HCT116 (cell line): ENCODE data around the gene TULP4. TPM values are rescaled to one million over a fixed set of nuclear protein-coding genes. Genes with fewer than 3 reads are reported as not detected.

Experiments used
- ATAC-seq: fragments of 200-7000 bp; cut with Tn5 transposase; 2 replicates; pipeline ENCODE4 v1.9.1; 2020; ENCODE audit warnings: mild to moderate bottlenecking, moderate library complexity
- BruUV-seq: library from RNA; stranded (reverse); fragments of 400-500 nt; replicated peaks from 2 replicates; lab custom pipeline; 2021; lab: Mats Ljungman, UMichigan
- CTCF ChIA-PET: fragments of 300-600 bp; sonication (Branson Sonifier 250); formaldehyde crosslinking; loops from one replicate; lab custom pipeline; 2021; ENCODE audit warnings: antibody characterized with exemption; lab: Charles Lee
- POLR2A ChIA-PET: fragments of 300-600, 350-600 bp; sonication (Branson Sonifier 250); formaldehyde crosslinking; loops from one replicate; lab custom pipeline; 2021; ENCODE audit warnings: antibody characterized with exemption; lab: Charles Lee
- RAD21 ChIA-PET, 2 experiments: fragments of 300-600 bp; sonication (Branson Sonifier 250); formaldehyde crosslinking; loops; one replicate each; lab custom pipeline; 2023; ENCODE audit warnings: low total read pairs in 2 of 2; ENCODE audit not compliant: uncharacterized antibody in 2 of 2, unreplicated experiment in 2 of 2, low non-redundant PET in 1 of 2; lab: Charles Lee
- DNase-seq: peaks from one replicate; pipeline ENCODE4 v3.0.0-alpha.2; 2010; ENCODE audit warnings: low read depth, low spot score
- H2AFZ ChIP-seq: fragments of 200-600 bp; shearing (Covaris generic), sonication (generic); 2 replicates; pipeline ENCODE4 v1.6.1; 2017; ENCODE audit warnings: low read depth, mixed run types, mixed read lengths, antibody characterized with exemption, low read length; ENCODE audit not compliant: poor library complexity, severe bottlenecking
- H3K27ac ChIP-seq: 2 replicates; pipeline ENCODE4 v1.5.1; 2012; ENCODE audit warnings: low read depth, low read length
- H3K27me3 ChIP-seq: fragments of 200-600 bp; sonication (generic); 2 replicates; pipeline ENCODE4 v1.6.1; 2016; ENCODE audit warnings: mixed run types, low read length, mixed read lengths; ENCODE audit not compliant: insufficient read depth
- H3K36me3 ChIP-seq, 2 experiments: fragments of 200-500 bp in 1 of 2; fragments of 200-600 bp in 1 of 2; sonication (Bioruptor generic) in 1 of 2; sonication (generic) in 1 of 2; 2 replicates each; pipeline versions ENCODE4 v1.5.1 to v1.6.1; 2014 to 2016; ENCODE audit warnings: low read length in 2 of 2, inconsistent platforms in 1 of 2, mixed read lengths in 1 of 2, mixed run types in 1 of 2; ENCODE audit not compliant: insufficient read depth in 2 of 2, control insufficient read depth in 1 of 2
- H3K4me1 ChIP-seq, 2 experiments: fragments of 200-600 bp in 1 of 2; sonication (generic) in 1 of 2; 2 replicates each; pipeline versions ENCODE4 v1.5.1 to v1.6.1; 2012 to 2017; ENCODE audit warnings: low read length in 2 of 2, inconsistent platforms in 1 of 2, mild to moderate bottlenecking in 1 of 2, mixed read lengths in 1 of 2, mixed run types in 1 of 2, moderate library complexity in 1 of 2; ENCODE audit not compliant: insufficient read depth in 2 of 2, control insufficient read depth in 1 of 2
- H3K4me2 ChIP-seq: fragments of 200-600 bp; sonication (generic); 2 replicates; pipeline ENCODE4 v1.6.1; 2017; ENCODE audit warnings: mixed run types, low read length, mixed read lengths
- H3K4me3 ChIP-seq, 2 experiments: fragments of 200-600 bp in 1 of 2; sonication (generic) in 1 of 2; replicated peaks in 1 of 2; 2 replicates each; pipeline ENCODE4 v1.5.1; 2011 to 2016; ENCODE audit warnings: low read length in 2 of 2, control low read depth in 1 of 2, low read depth in 1 of 2, mild to moderate bottlenecking in 1 of 2, mixed read lengths in 1 of 2, mixed run types in 1 of 2
- H3K79me2 ChIP-seq: fragments of 200-600 bp; sonication (generic); 2 replicates; pipeline ENCODE4 v1.6.1; 2017; ENCODE audit warnings: mild to moderate bottlenecking, mixed run types, low read length, moderate library complexity, mixed read lengths; ENCODE audit not compliant: insufficient read depth
- H3K9ac ChIP-seq: fragments of 200-600 bp; sonication (generic); 2 replicates; pipeline ENCODE4 v1.6.1; 2016; ENCODE audit warnings: low read length, mixed read lengths
- H3K9me2 ChIP-seq: fragments of 200-600 bp; sonication (generic), shearing (Covaris generic); 2 replicates; pipeline ENCODE4 v1.6.1; 2017; ENCODE audit warnings: mixed run types, mild to moderate bottlenecking, moderate library complexity; ENCODE audit not compliant: insufficient read depth
- H3K9me3 ChIP-seq, 2 experiments: fragments of 200-500 bp in 1 of 2; fragments of 200-600 bp in 1 of 2; sonication (Bioruptor generic) in 1 of 2; sonication (generic) in 1 of 2; 2 replicates each; pipeline ENCODE4 v1.6.1; 2014 to 2017; ENCODE audit warnings: low read length in 2 of 2, mixed read lengths in 2 of 2, inconsistent platforms in 1 of 2, low read depth in 1 of 2, mild to moderate bottlenecking in 1 of 2, mixed run types in 1 of 2, moderate library complexity in 1 of 2; ENCODE audit not compliant: control insufficient read depth in 1 of 2, insufficient read depth in 1 of 2
- H4K20me1 ChIP-seq: fragments of 200-600 bp; sonication (generic), shearing (Covaris generic); 2 replicates; pipeline ENCODE4 v1.6.1; 2017; ENCODE audit warnings: mixed run types, mild to moderate bottlenecking, moderate library complexity; ENCODE audit not compliant: insufficient read depth
- CBX3 ChIP-seq: IDR thresholded peaks from 2 replicates; pipeline ENCODE4 v1.6.1; 2012; ENCODE audit warnings: low read depth
- EGR1 ChIP-seq: IDR thresholded peaks from 2 replicates; pipeline ENCODE4 v1.6.1; 2012; ENCODE audit warnings: low read depth
- EZH2 ChIP-seq: fragments of 200-600 bp; sonication (generic); IDR thresholded peaks from 2 replicates; pipeline ENCODE4 v1.6.1; 2017; ENCODE audit warnings: antibody characterized with exemption, mixed run types
- FOSL1 ChIP-seq: IDR thresholded peaks from 2 replicates; pipeline ENCODE4 v1.6.1; 2012; ENCODE audit warnings: low read depth
- MAX ChIP-seq: IDR thresholded peaks from 2 replicates; pipeline ENCODE4 v1.6.1; 2012
- POLR2A ChIP-seq: IDR thresholded peaks from 2 replicates; pipeline ENCODE4 v1.7.0; 2011; ENCODE audit warnings: borderline replicate concordance; ENCODE audit not compliant: insufficient read depth, insufficient read length; ENCODE audit errors: extremely low read depth
- RAD21 ChIP-seq: IDR thresholded peaks from 2 replicates; pipeline ENCODE4 v1.6.1; 2012; ENCODE audit warnings: low read depth, mild to moderate bottlenecking
- REST ChIP-seq: IDR thresholded peaks from 2 replicates; pipeline ENCODE4 v1.6.1; 2012; ENCODE audit warnings: low read depth
- SIN3A ChIP-seq: IDR thresholded peaks from 2 replicates; pipeline ENCODE4 v1.6.1; 2012; ENCODE audit warnings: low read depth
- SRF ChIP-seq: IDR thresholded peaks from 2 replicates; pipeline ENCODE4 v1.6.1; 2012; ENCODE audit warnings: low read depth
- TCF7L2 ChIP-seq: IDR thresholded peaks from 2 replicates; pipeline ENCODE4 v1.7.0; 2011; ENCODE audit warnings: borderline replicate concordance, inconsistent platforms; ENCODE audit not compliant: insufficient read depth, insufficient read length; ENCODE audit errors: extremely low read depth
- ZBTB33 ChIP-seq: IDR thresholded peaks from 2 replicates; pipeline ENCODE4 v1.6.1; 2011; ENCODE audit warnings: mild to moderate bottlenecking, low read length, moderate library complexity; ENCODE audit not compliant: insufficient replicate concordance; ENCODE audit errors: extremely low read depth
- ZFX ChIP-seq: fragments of 450-650 bp; IDR thresholded peaks from 2 replicates; pipeline ENCODE4 v1.6.1; 2017
- intact Hi-C: fragments of 100-400 bp; cut with micrococcal nuclease; formaldehyde crosslinking; loops from 2 replicates; pipeline ENCODE4 v1.10.0; 2022
- total RNA-seq: library from RNA; stranded (reverse); gene quantifications from one replicate; pipeline ENCODE4 v1.2.1, GENCODE V29; 2021; ENCODE audit not compliant: unreplicated experiment

TULP4 gene
- total RNA-seq, 1 experiment from 2014 or later = 70.8 TPM

- no peak for DNase-seq
- ChIA-PET POLR2A (no interaction called here), CTCF (no interaction called here), RAD21 (no interaction called here)
- TF ChIP-seq ZFX = no peak
- TF ChIP-seq EZH2 = no peak
- no peak for TF ChIP-seq SIN3A
- no peak for TF ChIP-seq SRF
- TF ChIP-seq ZBTB33 = no peak
- TF ChIP-seq MAX = no peak
- TF ChIP-seq RAD21 = no peak
- no peak for TF ChIP-seq CBX3
- TF ChIP-seq FOSL1 = no peak
- no peak for TF ChIP-seq POLR2A
- TF ChIP-seq EGR1 = no peak
- no peak for TF ChIP-seq REST
- no peak for TF ChIP-seq TCF7L2
- H3K36me3 ChIP-seq = no peaks in the 10 kb centered on the region
- no peak overlapping the region for H2AFZ ChIP-seq
- H3K9me2 ChIP-seq = no peaks in the 10 kb centered on the region
- no peak overlapping the region for H3K27ac ChIP-seq
- no peaks in the 10 kb centered on the region for H4K20me1 ChIP-seq
- no peak overlapping the region for H3K9ac ChIP-seq
- no peaks in the 10 kb centered on the region for H3K27me3 ChIP-seq
- peak overlapping the region; percentile 30 for H3K4me2 ChIP-seq
- ATAC-seq = no peak
- no TSS peak for BruUV-seq
- peaks cover 18 to 25% of the 10 kb centered on the region in 2 experiments for H3K4me1 ChIP-seq
- peaks cover 76% of the 10 kb centered on the region for H3K79me2 ChIP-seq
- intact Hi-C loops = no loop called here
- no peak overlapping the region for H3K4me3 ChIP-seq
- no peaks in the 10 kb centered on the region for H3K9me3 ChIP-seq
Observed at GRCh38 chr6:158322400-158322723, 10.1 kb downstream of the TULP4 start.
